ENCODE measurements around the gene PRR3. TPM values are rescaled to one million over a fixed set of nuclear protein-coding genes. Genes with fewer than 3 reads are reported as not detected.
A peak's percentile ranks its signal among the peaks of the same experiment; 100 is the strongest.

Gene PRR3
- total and polyA plus RNA-seq, 9 of the 15 experiments (the other 6 are each of a cell fraction or from before 2014, with no cell fraction given) = 23.5 to 59.6 (median 28.8) TPM

DNA sequence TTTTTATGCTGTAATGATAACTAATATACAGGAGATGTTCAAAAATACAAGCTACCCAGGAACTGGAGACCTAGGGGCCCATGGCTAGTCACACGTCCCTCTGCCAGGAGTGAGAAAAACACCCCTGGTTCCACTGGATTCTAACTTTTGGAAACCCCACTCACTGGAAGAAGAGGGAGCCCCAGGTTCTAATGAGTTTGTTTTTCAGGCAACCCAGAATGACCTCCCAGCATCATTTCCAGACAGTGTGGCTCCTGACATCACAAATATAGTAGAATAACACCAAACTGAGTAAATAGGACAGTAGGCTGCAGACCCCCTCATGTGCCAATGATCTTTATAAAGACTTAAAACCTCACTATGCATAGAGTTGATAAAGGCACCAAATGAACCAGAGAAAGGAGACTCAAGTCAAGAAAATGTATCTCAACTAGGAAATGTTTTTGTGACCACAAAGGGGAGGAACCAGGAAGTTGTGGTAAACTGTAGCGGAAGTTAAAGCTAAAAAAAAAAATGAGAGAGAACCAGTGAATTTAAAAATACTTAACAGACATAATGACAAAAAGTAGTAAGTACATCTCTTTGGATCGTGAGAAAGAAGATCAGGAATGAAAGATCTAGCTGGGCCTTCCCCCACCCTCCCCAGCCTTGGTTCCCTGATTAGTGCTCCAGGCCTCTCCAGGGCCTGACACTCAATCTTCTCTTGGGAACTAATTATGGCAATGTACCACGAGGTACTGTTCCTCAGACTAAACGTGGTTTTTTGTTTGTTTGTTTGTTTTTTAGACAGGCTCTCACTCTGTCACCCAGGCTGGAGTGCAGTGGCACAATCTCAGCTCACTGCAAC is 48.0 kb upstream of the PRR3 start (continued):
- TF ChIP-seq, protein P1, sequence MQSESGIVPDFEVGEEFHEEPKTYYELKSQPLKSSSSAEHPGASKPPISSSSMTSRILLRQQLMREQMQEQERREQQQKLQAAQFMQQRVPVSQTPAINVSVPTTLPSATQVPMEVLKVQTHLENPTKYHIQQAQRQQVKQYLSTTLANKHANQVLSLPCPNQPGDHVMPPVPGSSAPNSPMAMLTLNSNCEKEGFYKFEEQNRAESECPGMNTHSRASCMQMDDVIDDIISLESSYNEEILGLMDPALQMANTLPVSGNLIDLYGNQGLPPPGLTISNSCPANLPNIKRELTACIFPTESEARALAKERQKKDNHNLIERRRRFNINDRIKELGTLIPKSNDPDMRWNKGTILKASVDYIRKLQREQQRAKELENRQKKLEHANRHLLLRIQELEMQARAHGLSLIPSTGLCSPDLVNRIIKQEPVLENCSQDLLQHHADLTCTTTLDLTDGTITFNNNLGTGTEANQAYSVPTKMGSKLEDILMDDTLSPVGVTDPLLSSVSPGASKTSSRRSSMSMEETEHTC (IDR thresholded peaks at IDR 0.05) = no peak
- TF ChIP-seq ZNF551 (CRISPR knock-in tag; IDR thresholded peaks at IDR 0.05) (no peak), GATA2 (CRISPR knock-in tag; IDR thresholded peaks at IDR 0.05) (no peak), BRF1 (IDR thresholded peaks at IDR 0.05; ENCODE audit: borderline replicate concordance, extremely low read depth, insufficient read length) (no peak), LEF1 (IDR thresholded peaks at IDR 0.05) (peak; percentile 68; the same call in 1 of the 2 replicates), TRIM24 (IDR thresholded peaks at IDR 0.05) (peak in 1 of 2 experiments; percentile 6; a peak in 1 of 4 replicates), NFE2 (IDR thresholded peaks at IDR 0.05; ENCODE audit: low read depth) (no peak), TAF1 (IDR thresholded peaks at IDR 0.05; ENCODE audit: control insufficient read depth, extremely low read depth, insufficient read depth, low read length, severe bottlenecking) (no peak), MCM2 (IDR thresholded peaks at IDR 0.05; ENCODE audit: low read depth) (no peak), HNRNPL (IDR thresholded peaks at IDR 0.05; ENCODE audit: low read depth, low read length) (no peak), EP300 (IDR thresholded peaks at IDR 0.05; ENCODE audit: low read length) (peak; percentile 36; the same call in 1 of the 2 replicates), CAMTA2 (CRISPR knock-in tag; conservative IDR thresholded peaks at IDR 0.05) (no peak), CHCHD3 (CRISPR knock-in tag; IDR thresholded peaks at IDR 0.05) (no peak), KLF16 (IDR thresholded peaks at IDR 0.05) (no peak), ETV1 (tag; conservative IDR thresholded peaks at IDR 0.05; ENCODE audit: low read depth) (peak; percentile 94)
- TF ChIP-seq, protein P2, sequence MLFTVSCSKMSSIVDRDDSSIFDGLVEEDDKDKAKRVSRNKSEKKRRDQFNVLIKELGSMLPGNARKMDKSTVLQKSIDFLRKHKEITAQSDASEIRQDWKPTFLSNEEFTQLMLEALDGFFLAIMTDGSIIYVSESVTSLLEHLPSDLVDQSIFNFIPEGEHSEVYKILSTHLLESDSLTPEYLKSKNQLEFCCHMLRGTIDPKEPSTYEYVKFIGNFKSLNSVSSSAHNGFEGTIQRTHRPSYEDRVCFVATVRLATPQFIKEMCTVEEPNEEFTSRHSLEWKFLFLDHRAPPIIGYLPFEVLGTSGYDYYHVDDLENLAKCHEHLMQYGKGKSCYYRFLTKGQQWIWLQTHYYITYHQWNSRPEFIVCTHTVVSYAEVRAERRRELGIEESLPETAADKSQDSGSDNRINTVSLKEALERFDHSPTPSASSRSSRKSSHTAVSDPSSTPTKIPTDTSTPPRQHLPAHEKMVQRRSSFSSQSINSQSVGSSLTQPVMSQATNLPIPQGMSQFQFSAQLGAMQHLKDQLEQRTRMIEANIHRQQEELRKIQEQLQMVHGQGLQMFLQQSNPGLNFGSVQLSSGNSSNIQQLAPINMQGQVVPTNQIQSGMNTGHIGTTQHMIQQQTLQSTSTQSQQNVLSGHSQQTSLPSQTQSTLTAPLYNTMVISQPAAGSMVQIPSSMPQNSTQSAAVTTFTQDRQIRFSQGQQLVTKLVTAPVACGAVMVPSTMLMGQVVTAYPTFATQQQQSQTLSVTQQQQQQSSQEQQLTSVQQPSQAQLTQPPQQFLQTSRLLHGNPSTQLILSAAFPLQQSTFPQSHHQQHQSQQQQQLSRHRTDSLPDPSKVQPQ (CRISPR knock-in tag; IDR thresholded peaks at IDR 0.05; ENCODE audit: borderline replicate concordance) = no peak
- TF ChIP-seq, protein P3, sequence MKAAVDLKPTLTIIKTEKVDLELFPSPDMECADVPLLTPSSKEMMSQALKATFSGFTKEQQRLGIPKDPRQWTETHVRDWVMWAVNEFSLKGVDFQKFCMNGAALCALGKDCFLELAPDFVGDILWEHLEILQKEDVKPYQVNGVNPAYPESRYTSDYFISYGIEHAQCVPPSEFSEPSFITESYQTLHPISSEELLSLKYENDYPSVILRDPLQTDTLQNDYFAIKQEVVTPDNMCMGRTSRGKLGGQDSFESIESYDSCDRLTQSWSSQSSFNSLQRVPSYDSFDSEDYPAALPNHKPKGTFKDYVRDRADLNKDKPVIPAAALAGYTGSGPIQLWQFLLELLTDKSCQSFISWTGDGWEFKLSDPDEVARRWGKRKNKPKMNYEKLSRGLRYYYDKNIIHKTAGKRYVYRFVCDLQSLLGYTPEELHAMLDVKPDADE (conservative IDR thresholded peaks at IDR 0.05; ENCODE audit: control insufficient read depth, low read depth, low read length) = no peak
- TF ChIP-seq, protein P4, sequence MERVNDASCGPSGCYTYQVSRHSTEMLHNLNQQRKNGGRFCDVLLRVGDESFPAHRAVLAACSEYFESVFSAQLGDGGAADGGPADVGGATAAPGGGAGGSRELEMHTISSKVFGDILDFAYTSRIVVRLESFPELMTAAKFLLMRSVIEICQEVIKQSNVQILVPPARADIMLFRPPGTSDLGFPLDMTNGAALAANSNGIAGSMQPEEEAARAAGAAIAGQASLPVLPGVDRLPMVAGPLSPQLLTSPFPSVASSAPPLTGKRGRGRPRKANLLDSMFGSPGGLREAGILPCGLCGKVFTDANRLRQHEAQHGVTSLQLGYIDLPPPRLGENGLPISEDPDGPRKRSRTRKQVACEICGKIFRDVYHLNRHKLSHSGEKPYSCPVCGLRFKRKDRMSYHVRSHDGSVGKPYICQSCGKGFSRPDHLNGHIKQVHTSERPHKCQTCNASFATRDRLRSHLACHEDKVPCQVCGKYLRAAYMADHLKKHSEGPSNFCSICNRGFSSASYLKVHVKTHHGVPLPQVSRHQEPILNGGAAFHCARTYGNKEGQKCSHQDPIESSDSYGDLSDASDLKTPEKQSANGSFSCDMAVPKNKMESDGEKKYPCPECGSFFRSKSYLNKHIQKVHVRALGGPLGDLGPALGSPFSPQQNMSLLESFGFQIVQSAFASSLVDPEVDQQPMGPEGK (CRISPR knock-in tag; IDR thresholded peaks at IDR 0.05; ENCODE audit: borderline replicate concordance) = no peak
- TF ChIP-seq, protein P5, sequence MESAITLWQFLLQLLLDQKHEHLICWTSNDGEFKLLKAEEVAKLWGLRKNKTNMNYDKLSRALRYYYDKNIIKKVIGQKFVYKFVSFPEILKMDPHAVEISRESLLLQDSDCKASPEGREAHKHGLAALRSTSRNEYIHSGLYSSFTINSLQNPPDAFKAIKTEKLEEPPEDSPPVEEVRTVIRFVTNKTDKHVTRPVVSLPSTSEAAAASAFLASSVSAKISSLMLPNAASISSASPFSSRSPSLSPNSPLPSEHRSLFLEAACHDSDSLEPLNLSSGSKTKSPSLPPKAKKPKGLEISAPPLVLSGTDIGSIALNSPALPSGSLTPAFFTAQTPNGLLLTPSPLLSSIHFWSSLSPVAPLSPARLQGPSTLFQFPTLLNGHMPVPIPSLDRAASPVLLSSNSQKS (CRISPR knock-in tag; IDR thresholded peaks at IDR 0.05) = no peak
